Liver (tissue), 3 donors: ENCODE results near the gene PPP2R2C.

Experiments used
- CTCF ChIP-seq: fragments of 150-350 bp; IDR thresholded peaks from 2 replicates; pipeline ENCODE4 v1.5.1; 2017; ENCODE audit warnings: improper control_type of control experiment, low read depth, low read length; ENCODE audit not compliant: missing input control
- EGR1 ChIP-seq, 2 donors: IDR thresholded peaks; 2 replicates each; pipeline ENCODE4 v1.6.1; 2016 to 2018; ENCODE audit warnings: antibody characterized with exemption in 2 of 2, low read depth in 2 of 2
- GABPA ChIP-seq, 2 donors: IDR thresholded peaks in 1 of 2; conservative IDR thresholded peaks in 1 of 2; 2 replicates each; pipeline ENCODE4 v1.6.1; 2016; ENCODE audit warnings: antibody characterized with exemption in 2 of 2, mild to moderate bottlenecking in 1 of 2, moderate library complexity in 1 of 2
- MAX ChIP-seq: IDR thresholded peaks from 2 replicates; pipeline ENCODE4 v1.6.1; 2016; ENCODE audit warnings: antibody characterized with exemption
- NR2F2 ChIP-seq: IDR thresholded peaks from 2 replicates; pipeline ENCODE4 v1.6.1; 2016; ENCODE audit warnings: antibody characterized with exemption
- RAD21 ChIP-seq, 2 donors: IDR thresholded peaks; 2 replicates each; pipeline ENCODE4 v1.6.1; 2016; ENCODE audit warnings: antibody characterized with exemption in 2 of 2, mild to moderate bottlenecking in 2 of 2
- SP1 ChIP-seq: IDR thresholded peaks from 2 replicates; pipeline ENCODE4 v1.6.1; 2018; ENCODE audit warnings: antibody characterized with exemption, mild to moderate bottlenecking
- YY1 ChIP-seq: IDR thresholded peaks from 2 replicates; pipeline ENCODE4 v1.6.1; 2016; ENCODE audit warnings: antibody characterized with exemption, mild to moderate bottlenecking
- ZBTB33 ChIP-seq: IDR thresholded peaks from 2 replicates; pipeline ENCODE4 v1.6.1; 2016; ENCODE audit warnings: antibody characterized with exemption
- donor health status: healthy.
- donor health status: healthy.

- TF ChIP-seq NR2F2, result no peak
- no peak for TF ChIP-seq CTCF
- no peak for TF ChIP-seq SP1
- no peak for TF ChIP-seq MAX
- TF ChIP-seq GABPA (IDR thresholded peaks at IDR 0.05 in 1 of 2, conservative IDR thresholded peaks at IDR 0.05 in 1 of 2), result no peak
- no peak for TF ChIP-seq RAD21 (IDR thresholded peaks at IDR 0.05)
- TF ChIP-seq EGR1 (IDR thresholded peaks at IDR 0.05; ENCODE audit: low read depth in 2 of 2), result no peak
- no peak for TF ChIP-seq ZBTB33
- no peak for TF ChIP-seq YY1
Observed at GRCh38 chr4:6458528-6458927, 13.9 kb downstream of the PPP2R2C start.
